COR-L47 (cell line): Measurements from ENCODE around the gene FCHSD2.

ENCODE experiments used
- DNase-seq: peaks from one replicate; lab custom pipeline; 2025; lab: John Stamatoyannopoulos, UW

The FCHSD2 gene

DNA sequence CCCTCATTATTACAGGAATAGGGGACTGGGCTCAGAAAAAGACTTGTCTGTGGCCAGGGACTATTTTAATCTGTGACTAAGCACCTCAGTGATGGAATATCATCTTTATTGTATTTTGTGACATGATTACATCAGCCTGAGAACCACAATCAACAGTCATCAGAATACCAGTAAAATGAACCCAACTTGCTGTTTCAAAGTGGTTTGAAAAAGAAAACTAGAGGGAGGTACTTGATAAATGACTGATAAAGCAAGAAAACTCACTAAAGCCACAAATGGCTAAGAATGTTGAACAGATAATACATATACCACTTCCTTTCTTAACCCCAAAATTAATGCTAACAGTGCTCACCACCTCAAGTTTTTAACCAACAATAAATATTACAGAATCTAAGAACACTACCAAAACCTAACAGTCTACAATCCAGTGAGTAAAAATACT lies 172.2 kb downstream of the FCHSD2 start:
- DNase-seq = no peak

DNA sequence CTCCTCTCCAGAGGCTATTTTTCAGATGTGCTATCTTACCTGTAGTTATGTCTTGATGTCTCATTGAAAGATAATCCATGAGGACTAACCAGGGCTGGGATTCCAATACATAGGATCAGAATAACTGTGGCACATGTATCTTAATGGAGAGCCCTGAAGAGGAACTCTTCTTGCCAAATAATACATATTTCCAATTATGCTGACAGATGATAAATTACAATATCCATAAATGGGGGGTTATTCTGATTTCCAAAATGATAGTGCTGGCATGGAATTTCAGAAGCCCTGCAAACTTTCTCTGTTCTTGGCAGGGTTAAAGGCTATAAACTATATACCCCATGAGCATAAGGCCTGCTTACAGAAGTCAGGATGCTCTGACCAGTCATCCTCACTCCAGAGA lies 173.7 kb downstream of the FCHSD2 start:
- no peak for DNase-seq

DNA sequence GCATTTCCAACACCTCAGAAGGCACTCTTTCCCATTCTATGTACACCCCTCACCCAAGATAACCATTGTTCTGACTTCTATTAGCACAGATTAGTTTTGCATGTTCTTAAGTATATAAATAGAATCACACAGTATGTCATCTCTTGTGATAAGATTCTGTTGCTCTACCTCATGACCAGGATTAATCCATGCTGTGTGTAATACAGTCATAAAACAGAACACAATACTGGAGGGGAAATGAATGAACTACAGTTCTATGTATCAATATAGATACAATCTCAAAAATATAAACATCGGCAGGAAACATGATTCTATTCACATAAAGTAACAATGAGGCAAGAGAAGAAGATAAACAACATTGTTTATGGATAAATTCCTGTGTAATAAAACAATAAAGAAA lies 176.4 kb downstream of the FCHSD2 start:
- DNase-seq = no peak

DNA sequence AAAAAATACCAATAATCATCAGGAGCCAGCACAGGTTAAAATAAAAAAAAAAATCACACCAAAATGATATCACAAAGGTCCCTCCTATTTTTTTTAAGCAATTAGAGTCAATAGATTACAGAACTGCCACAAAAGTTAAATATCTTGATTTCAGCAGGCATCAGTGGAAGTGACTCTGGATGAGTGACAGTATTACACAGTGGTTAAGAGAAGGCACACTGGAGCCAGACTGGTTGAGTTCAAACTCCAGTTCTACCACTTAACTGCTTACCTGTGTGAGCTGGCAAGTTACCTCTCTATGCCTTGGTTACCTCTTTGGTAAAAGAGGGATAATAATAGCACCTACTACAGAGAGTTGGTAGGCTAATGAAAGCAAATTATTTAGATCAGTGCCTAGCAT lies 179.4 kb downstream of the FCHSD2 start:
- no peak for DNase-seq

DNA sequence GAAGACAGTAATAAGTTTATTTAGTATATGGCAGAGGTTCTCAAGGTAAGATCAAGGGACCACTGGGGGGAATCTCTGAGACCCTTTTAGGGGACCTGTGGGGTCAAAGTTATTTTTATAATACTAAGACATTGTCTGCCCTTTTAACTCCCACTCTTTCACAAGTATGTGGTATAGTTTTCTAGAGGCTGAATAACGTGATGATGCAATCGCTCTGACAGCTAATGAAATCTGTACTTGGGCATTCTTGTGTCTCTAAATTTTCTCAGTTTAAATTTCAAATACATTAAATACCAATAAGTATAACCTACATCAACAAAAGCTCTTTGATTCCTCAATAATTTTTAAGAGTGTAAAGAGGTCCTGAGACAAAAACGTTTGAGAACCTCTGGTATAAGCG lies 180.0 kb downstream of the FCHSD2 start:
- no peak for DNase-seq

DNA sequence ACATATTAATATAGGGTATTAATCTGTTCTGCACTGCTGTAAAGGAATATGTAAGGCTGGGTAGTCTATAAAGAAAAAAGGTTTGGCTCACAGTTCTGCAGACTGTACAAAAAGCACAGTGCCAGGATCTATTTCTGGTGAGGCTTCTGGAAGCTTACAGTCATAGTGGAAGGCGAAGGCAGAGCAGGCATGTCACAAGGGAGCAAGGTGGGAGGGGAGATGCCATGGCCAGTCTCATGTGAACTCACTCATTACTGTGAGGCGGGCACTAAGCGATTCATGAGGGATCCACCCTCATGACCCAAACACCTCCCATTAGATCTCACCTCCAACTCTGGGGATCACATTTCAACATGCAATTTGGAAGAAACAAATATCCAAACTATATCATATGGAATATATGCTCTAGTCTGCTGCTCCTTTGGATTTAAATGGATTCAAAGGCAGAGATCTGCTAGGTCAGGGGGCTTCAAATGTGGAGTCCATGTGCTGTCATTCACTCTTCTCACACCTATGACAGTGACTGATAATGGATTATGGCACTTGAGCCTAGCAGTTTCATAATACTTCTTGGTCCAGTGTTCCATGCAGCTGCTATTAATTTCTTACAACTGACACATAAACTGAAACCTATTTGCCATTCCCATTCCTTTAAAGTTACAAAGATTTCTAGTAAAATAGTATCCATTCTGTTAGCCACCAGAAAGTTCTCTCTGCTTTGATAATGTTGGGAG lies 182.0 kb downstream of the FCHSD2 start:
- no peak for DNase-seq

DNA sequence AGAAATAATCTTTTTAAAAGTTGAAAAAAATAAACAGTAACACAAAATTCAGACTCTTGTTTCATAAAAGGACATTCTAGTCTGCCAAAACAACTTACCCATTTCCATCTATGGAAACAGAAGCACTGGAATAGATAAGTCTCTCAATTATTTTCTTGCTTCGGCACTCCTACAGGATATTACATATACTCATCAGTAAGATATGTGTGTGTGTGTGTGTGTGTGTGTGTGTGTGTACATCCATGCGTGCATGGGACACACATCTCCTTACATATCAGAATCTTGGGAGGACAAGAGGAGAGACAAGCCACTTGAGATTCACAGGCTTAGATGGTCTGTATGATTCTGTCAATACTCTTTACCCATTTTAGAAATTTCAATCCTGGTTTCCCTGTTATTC lies 183.3 kb downstream of the FCHSD2 start:
- no peak for DNase-seq

DNA sequence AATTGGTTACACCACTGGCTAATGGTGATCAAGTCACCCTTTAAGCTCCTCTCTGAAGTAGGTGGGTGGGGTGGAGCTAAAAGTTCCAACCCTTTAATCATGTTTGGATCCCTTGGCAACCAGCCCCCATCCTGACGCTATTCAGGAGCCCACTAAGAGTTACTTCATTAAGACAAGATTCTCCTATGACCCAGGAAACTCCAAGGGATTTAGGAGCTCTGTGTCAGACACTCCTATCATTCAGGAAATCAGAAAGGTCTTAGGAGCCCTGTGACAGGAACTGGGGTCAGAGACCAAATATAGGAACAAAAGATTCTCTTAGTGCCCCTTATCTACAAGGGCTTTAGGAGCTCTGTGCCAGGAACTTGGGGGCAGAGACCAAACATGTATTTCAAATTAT lies 186.7 kb downstream of the FCHSD2 start:
- DNase-seq = no peak

DNA sequence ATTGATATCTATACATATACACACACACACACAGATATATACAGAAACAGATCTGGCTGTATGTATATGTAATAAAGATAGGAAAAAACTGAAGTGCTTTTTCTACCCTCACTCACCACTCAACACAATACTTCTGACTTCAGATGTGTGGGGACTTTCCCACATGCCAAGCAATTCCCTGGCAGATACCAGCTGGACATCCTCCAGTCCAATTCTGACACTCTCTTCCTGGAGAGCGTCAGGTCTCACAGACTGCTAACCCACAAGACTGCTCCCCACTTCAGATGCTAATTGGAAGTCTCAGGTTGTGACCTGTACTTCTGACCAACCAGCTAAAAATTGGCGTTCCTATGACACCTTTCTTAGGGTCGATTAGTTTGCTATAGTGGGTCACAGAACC lies 187.3 kb downstream of the FCHSD2 start:
- no peak for DNase-seq

DNA sequence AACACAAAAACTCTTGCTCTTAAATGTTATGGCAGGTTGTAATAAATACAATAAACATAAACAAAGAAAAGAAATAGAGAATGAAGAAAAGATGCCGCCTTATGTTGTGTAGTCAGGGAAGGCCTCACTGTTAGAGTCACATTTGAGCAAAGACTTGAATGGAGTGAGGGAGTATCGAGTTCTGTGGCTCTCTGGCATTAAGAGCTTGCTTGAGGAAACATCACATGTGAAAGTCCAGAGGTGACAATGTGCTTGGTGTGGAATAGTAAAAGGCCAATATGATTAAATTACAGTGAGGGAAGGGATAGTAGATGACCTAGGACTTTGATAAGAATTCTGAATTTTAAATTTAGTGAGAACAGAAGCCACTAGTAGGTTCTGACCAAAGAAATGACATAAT lies 188.5 kb downstream of the FCHSD2 start:
- no peak for DNase-seq

DNA sequence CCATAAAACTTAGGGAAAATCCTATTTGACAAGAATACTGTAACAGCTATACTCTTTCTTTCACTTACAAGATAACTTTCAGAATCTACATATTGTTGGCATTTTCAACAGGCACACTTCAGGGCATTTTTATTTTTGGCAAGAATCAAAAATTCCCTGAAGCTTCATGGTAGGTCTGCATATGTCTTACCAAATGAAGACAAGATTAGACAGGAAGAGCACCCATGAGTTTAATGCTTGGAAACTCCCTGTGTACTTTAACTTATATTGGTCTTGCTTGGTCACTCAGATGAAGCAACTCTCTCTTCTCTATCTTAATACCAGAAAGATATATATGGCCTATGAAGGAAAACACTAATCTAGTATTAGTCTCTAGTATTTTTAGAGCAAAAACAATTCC lies 190.2 kb downstream of the FCHSD2 start:
- no peak for DNase-seq

DNA sequence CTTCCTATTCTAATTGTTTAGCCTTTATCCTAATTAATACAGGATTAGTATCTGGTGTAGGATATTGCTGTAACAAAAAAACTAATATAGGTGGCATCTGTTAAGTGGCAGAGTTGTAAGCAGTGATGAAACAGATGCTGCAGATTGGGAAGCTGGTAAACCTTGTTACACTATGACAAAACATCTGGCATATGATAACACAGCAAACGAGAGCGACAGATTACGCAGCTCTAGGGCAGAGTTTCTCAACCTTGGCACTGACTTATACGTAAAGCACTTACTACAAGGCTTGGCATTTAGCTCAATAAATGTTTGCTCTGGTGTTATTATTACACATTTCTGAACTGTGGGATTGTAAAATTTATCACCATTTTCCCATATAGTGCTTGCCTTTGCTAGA lies 190.9 kb downstream of the FCHSD2 start:
- no peak for DNase-seq

DNA sequence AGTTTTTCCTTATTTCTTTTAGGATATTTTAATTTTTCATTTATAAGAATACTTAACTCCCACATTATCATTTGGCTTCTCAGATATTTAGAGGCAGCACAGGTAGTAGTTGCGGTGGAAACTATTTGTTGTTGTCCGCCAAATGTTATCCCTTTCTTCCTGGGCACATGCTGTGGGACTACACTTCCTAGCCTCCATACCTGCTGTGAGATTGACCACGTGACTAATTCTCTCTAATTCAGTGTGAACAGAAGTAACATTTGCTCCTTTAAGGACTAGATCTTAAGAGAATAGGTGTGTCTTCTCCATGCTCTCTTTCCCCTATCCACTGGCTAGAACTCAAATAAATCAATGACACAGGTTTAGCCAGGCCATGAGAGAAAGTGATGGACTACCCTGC lies 191.4 kb downstream of the FCHSD2 start:
- no peak for DNase-seq

DNA sequence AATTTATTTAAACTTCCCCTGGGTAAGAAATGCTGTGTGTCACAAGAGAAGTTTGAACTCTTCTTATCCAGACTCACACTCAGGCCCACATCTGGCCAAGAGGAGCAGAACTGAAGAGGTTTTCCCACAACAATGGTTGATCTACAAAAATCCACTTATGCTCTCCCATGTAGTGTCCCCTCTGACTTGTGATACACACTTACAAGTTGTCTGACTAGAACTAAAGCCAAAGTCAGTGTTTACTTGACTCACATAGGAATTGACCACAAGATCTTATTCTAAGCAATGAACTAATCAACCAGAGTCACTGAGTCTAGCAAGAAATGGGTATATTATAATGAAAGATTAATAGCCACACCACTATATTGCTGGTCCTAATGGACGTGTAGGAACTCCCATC lies 194.9 kb downstream of the FCHSD2 start:
- no peak for DNase-seq

DNA sequence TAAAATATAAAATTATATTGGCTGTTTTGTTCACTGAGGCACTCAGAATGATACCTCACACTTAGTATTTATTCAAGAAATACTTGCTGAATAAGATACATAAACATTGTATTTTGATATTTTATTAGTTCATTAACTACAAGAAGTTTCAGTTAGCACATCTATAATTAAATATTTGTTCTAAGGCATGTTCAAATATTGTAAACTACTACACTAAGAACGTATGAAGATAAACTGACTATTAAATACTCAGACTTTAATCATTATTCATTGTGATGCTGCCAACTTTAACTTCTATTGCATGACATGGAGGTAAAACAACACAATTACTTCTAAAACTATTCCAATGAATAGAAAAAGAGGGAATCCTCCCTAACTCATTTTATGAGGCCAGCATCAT lies 198.5 kb downstream of the FCHSD2 start:
- DNase-seq = no peak

DNA sequence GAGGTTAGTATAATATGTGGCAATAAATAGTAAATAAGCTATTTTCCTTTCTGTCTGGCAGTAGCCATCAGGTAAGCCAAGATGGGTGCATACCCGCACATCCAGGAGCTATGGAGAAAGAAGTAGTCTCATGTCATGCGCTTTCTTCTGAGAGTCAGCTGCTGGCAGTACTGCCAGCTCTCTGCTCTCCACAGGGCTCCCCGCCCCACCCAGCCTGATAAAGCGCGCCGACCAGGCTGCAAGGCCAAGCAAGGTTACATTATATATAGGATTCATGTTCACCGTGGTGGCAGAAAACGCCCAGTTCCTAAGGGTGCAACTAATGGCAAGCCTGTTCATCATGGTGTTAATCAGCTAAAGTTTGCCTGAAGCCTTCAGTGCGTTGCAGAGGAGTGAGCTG lies 201.7 kb downstream of the FCHSD2 start:
- DNase-seq = no peak

DNA sequence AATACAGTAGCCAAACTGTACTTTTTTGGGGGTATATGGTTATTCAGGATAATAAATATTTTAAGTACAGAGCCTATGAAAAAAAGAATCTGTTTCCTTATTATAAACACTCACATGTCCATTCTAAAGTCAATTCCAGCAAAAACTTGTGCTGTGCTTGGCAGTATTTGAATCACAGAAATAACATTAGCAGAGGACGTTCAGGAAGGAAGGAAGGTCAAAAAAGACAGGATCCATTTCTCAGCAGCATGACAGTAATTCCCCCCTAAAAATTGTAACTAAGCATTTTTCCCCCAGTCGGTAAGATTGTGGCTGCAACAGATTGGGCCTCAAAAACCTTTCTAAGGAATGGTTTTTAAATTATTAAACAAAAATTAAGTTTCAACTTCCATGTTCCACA lies 203.1 kb downstream of the FCHSD2 start:
- no peak for DNase-seq

DNA sequence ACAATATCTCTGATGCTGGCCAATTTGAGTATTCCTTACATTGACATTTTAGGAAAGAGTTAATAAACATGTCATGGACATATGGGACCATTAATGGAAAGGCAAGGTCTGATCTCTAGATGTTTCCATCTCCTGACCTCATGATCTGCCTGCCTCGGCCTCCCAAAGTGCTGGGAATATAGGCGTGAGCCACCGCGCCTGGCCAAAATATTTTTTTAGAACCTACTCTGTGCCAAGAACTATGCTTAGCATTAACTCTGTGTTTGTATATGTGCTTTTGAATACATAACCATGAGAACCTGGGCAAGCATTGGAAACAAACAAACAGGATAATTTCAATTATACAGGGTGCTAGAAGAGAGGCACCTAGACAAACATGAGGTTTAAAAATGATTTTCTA lies 204.7 kb downstream of the FCHSD2 start:
- DNase-seq = no peak

DNA sequence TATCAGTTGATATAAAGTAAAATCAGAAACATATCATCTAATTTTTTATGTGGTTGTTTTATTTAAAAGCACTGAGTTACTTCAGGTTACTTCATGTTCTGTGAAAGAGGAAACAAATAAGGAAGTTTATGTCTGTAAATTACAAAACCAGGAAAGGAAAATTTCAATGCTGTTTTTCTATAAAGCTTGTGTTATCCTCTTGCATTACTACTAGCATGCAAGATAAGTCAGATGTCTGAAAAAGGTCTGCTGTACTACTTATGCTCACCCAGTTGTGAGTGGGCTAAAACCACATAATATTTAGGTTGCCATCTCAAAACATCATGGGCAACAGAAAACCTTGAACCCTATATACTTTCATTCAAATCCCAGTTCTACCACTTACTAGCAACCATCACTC lies 206.4 kb downstream of the FCHSD2 start:
- DNase-seq = no peak

DNA sequence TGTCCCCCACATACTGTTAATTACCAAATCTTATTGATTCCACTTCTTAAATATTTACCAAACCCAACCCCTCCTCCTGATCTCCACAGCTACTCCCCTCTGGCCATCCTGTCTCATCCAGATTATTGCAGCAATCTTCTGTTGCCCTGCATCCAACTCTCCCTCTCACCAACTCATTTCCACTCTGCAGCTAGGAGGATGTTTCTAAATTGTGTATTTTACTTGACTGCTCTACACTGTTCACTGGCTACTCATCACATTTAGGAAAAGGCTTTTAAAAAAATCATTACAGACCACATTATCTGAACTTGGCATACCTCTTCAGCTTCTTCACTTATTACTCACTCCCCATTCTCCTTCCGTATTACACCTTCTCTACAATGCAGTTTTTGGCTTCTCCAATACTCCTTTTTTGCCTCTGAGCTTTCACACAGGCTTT lies 210.0 kb downstream of the FCHSD2 start:
- DNase-seq = no peak

DNA sequence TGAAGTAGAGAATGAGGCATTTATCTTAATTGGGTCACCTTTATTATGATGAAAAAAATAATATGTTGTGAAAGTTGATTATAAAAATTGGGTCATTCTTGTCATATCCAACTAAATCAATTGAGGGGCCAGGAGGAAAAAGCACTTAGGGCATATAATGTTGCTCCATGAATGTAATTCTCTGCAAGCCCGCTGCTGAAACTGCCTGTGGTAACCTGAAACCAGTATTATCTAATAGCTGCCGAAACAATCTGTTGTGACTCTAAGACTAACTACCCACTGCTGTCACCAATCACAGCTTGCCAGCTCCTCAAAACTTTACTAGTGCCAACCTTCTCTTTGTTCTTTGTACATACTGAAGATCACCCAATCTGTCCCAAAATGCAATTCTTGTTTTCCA lies 212.1 kb downstream of the FCHSD2 start:
- DNase-seq = peak; percentile 28

DNA sequence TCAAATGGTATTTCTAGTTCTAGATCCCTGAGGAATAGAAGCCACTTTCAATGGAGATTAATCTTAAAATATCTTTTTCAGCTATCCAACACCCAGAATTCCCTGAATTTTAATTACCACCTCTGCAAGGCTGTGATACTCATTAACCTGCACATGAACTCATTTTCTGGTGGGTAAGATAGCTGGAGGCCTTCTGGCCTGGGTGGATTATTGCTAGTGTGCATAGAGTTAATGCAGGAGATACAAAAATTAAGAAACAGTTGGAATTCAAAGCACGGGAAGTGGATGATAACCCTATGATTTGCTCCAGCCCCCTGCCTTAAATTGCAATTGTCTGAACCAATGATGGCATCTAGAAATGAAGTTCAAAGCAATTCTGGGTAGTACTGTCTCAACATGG lies 212.9 kb downstream of the FCHSD2 start:
- DNase-seq = no peak

DNA sequence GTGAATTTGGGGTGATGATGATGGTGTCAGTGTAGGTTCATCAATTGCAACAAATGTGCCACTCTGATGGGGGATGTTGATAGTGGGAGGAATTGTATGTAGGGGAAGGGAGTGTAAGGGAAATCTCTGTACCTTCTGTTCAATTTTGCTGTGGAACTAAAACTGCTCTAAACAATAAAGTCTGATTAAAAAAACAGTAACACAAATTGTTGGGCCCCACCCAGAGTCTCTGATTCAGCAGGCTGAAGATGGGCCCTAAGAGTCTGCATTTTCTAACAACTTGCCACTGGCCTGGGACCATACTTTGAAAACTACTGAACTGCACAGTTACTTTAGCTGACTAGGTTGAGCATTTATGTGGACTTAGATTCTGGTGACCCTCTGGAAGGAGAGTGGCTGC lies 214.7 kb downstream of the FCHSD2 start:
- DNase-seq = no peak

DNA sequence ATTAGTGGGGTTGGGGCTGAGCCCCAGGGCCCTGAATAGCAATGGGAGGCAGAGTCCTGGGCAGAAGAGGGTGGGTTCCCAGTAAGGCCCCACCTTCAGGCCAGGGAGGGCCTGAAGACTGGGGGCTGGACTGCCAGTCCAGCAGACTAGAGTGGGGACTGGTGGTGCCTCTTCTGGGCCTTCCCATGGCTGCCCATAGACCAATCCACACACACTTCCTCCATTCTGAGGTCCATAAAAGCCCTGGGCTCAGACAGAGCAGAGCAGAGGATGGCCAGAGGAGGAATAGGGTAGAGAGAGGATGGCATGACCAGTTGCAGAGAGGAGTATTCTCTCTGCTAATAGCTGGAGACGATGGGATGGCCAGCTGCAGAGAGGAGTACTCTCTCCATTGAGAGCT lies 216.0 kb downstream of the FCHSD2 start:
- DNase-seq = no peak

DNA sequence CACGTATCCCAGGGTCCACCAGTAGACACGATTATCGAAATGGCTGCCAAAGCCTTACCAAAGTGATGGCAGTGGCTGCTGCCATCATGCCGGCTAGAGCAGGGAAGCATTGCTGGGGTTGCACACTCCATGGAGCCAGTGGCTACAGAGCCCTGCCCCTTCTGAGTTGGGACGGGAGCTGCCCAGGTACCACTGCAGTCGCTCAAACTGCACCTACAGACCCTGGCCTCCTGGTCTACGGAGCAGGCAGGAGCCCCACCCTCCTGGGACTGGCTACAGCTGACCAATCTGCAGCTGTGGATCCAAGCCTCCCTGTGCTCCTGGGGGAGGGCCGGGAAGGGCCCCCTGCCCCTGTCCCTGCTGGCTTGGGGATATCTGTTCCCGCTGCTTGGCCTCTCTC lies 216.5 kb downstream of the FCHSD2 start:
- no peak for DNase-seq
